Ovary (tissue), 9 donors: ENCODE data around the gene CCDC73. TPM values are rescaled to one million over a fixed set of nuclear protein-coding genes. Genes with fewer than 3 reads are reported as not detected.

Source experiments
- DNase-seq, 5 donors: peaks; one replicate each; pipeline ENCODE4 v3.0.0-alpha.2; 2019 to 2020
- H3K27ac ChIP-seq, 2 donors: fragments of 200-600 bp; one replicate each; pipeline versions ENCODE4 v1.5.1 to v1.8.0; 2019 to 2022
- H3K27me3 ChIP-seq: fragments of 200-600 bp; one replicate; pipeline ENCODE4 v1.8.0; 2022
- H3K36me3 ChIP-seq: fragments of 200-600 bp; sonication (generic); one replicate; pipeline ENCODE4 v1.5.1; 2019
- H3K4me1 ChIP-seq: one replicate; pipeline ENCODE4 v1.8.1; 2013; ENCODE audit warnings: mild to moderate bottlenecking, moderate library complexity; ENCODE audit not compliant: insufficient read depth
- H3K4me3 ChIP-seq: fragments of 200-600 bp; sonication (generic); one replicate; pipeline ENCODE4 v1.5.1; 2017
- H3K9me3 ChIP-seq, 2 donors: fragments of 200-600 bp in 1 of 2; sonication (generic) in 1 of 2; one replicate each; pipeline versions ENCODE4 v1.5.1 to v1.8.1; 2013 to 2019; ENCODE audit warnings: mild to moderate bottlenecking in 1 of 2, moderate library complexity in 1 of 2
- EP300 ChIP-seq: sonication (generic); formaldehyde crosslinking; IDR thresholded peaks from one replicate; pipeline ENCODE4 v1.6.1; 2017; ENCODE audit warnings: antibody characterized with exemption
- POLR2A ChIP-seq: fragments of 450-650 bp; IDR thresholded peaks from one replicate; pipeline ENCODE4 v1.6.1; 2017; ENCODE audit warnings: antibody characterized with exemption, mild to moderate bottlenecking, moderate library complexity
- WGBS, 3 donors: extraction: QIAGEN DNeasy Blood & Tissue Kit in 1 of 3; methylation state at CpG; one replicate each; pipeline versions ENCODE4 v1.1.5 to v1.1.7; 2013 to 2017; 5-methylcytosine and 5-hydroxymethylcytosine counted together
- intact Hi-C, 4 donors: fragments of 100-400 bp; cut with DNase I; formaldehyde crosslinking; loops; one replicate each; pipeline versions ENCODE4 v1.11.0 to v1.15.1; 2022 to 2023
- polyA plus RNA-seq, 2 donors: library from polyadenylated mRNA; stranded (reverse); fragments of 200-250 nt in 1 of 2; fragments of 350-450 nt in 1 of 2; fragmentation: Illumina TruSeq in 1 of 2; extraction: RNeasy Lipid Tissue Mini Kit (QIAGEN cat#74804) in 1 of 2; gene quantifications; one replicate each; pipeline ENCODE4 v1.2.3, GENCODE V29; 2013 to 2014
- total RNA-seq, 7 donors: library from RNA; depleted of rRNA in 2 of 7; stranded (reverse); fragments of >200 nt in 2 of 7; fragmentation: NEBNext Ultra II Directional in 3 of 7; extraction: Animal tissue kit (Norgen Biotek cat#: 25700) in 3 of 7; gene quantifications; one replicate each; pipeline versions ENCODE4 v1.1.0 to v1.2.4, GENCODE V29; 2016 to 2023
- TF ChIP-seq, protein P1 (sequence below), 3 donors: fragments of 450-650 bp in 2 of 3; fragments of 200-600 bp in 1 of 3; IDR thresholded peaks; one replicate each; pipeline versions ENCODE4 v1.5.1 to v1.8.0; 2016 to 2022; ENCODE audit warnings: antibody characterized with exemption in 3 of 3, mild to moderate bottlenecking in 1 of 3
- donor health status: DM: no; HTN: no; CAD: no; lungs with moderate emphysema.
- donor health status: DM: no; HTN: no; CAD: no.
- donor health status: Bipolar disorder and iron deficiency.
- donor health status: DM: yes; HTN: yes; CAD: no.
- donor health status: DM: no; HTN: no; CAD: no.
- donor health status: DM: yes; HTN: yes; CAD: no.

The CCDC73 gene
- total and polyA plus RNA-seq, 9 donors, result 0.23 to 1.6 (median 0.98) TPM

DNA sequence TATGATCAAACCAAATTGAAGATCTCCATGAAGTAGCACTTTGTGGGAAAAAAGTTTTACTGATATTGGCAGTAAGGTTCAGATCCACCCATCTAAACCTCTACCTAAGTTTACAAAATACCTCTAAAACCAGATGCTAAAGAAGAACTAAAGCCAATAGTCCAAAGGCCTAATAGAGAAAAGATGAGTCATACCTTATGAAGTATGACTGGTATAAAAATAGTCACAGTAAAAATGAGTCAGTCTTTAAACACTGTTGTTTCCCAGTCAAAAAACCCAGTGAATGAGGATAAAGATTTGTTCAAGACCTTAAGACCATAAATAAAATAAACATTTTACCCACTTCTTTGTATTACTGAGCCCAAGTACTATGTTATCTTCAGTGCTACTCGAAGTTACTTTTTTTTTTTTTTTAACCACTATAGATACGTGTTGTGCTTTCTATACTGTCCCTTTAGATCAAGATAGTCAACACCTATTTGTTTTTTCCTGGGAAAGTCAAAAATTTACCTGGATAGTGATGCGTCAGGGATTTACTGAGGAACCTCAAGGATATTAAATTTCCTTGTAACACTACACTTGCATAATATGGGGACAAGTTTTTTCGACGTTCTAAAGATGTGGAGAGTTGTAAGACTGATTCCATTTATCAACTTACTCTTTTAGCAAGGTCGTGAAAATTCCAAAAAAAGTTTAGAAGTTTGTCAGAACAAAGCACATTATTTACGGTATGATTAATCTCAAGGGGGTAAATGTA is 87.3 kb downstream of the CCDC73 start:
- H3K27ac ChIP-seq, result no peak overlapping the region

DNA sequence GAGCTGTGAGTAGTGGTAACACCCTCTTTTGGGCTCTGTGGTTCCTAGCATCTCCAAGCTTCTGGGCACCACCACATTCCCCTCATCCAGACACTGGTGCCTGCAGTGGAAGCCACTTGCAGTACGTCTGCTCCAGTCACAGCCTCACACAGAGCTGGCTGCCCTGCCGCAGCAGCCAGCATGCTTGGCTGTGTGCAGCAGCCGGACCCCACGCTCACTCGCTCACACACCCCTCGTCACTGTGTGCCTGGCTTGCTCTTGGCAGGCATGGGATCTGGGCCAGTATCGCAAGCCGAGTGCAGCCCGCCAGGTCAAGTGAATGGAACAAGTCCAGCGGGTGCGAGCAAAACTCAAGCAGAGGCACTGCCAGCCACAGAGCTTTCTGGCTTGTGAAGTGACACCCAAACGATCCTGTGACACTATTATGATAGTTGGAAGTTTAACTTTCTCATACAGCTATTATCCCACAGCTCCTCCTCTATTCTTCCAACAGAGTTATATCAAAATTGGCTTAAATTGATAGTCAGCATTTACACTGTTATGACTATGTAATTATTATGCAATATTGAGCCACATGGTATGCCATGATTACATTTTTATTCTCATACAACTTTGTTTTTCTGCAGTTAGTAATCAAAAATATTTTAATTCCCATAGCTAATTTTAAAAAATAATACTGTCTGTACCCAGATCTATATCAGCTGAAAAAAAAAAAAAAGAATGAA is 89.0 kb downstream of the CCDC73 start:
- intact Hi-C loops, result no loop called here
- DNase-seq, result no peak
- H3K27me3 ChIP-seq, result no peaks in the 10 kb centered on the region
- H3K4me1 ChIP-seq, result no peaks in the 10 kb centered on the region
- no peak overlapping the region for H3K4me3 ChIP-seq
- peaks cover 0 to 3% of the 10 kb centered on the region in 2 donors for H3K9me3 ChIP-seq
- 91 to 93% (median 91%) methylated on average over 12 of the region's 12 CpGs for WGBS, 3 donors
- no peaks in the 10 kb centered on the region for H3K36me3 ChIP-seq
- no peak overlapping the region for H3K27ac ChIP-seq
- TF ChIP-seq POLR2A, result no peak
- TF ChIP-seq, protein P1, sequence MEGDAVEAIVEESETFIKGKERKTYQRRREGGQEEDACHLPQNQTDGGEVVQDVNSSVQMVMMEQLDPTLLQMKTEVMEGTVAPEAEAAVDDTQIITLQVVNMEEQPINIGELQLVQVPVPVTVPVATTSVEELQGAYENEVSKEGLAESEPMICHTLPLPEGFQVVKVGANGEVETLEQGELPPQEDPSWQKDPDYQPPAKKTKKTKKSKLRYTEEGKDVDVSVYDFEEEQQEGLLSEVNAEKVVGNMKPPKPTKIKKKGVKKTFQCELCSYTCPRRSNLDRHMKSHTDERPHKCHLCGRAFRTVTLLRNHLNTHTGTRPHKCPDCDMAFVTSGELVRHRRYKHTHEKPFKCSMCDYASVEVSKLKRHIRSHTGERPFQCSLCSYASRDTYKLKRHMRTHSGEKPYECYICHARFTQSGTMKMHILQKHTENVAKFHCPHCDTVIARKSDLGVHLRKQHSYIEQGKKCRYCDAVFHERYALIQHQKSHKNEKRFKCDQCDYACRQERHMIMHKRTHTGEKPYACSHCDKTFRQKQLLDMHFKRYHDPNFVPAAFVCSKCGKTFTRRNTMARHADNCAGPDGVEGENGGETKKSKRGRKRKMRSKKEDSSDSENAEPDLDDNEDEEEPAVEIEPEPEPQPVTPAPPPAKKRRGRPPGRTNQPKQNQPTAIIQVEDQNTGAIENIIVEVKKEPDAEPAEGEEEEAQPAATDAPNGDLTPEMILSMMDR (IDR thresholded peaks at IDR 0.05), result no peak
- TF ChIP-seq EP300, result no peak

More for the DNA sequence above, 87.3 kb downstream of the CCDC73 start:
- Histone ChIP-seq H3K9me3 (peaks cover 0 to 3% of the 10 kb centered on the region in 2 donors), H3K36me3 (no peaks in the 10 kb centered on the region), H3K4me1 (no peaks in the 10 kb centered on the region), H3K27me3 (no peaks in the 10 kb centered on the region), H3K4me3 (no peak overlapping the region)
- intact Hi-C loops, result no loop called here
- WGBS, 3 donors, result 64 to 66% (median 66%) methylated on average over 7 of the region's 7 CpGs
- TF ChIP-seq EP300 (no peak), POLR2A (no peak)
- TF ChIP-seq, protein P1 (IDR thresholded peaks at IDR 0.05), result no peak
- no peak for DNase-seq

DNA sequence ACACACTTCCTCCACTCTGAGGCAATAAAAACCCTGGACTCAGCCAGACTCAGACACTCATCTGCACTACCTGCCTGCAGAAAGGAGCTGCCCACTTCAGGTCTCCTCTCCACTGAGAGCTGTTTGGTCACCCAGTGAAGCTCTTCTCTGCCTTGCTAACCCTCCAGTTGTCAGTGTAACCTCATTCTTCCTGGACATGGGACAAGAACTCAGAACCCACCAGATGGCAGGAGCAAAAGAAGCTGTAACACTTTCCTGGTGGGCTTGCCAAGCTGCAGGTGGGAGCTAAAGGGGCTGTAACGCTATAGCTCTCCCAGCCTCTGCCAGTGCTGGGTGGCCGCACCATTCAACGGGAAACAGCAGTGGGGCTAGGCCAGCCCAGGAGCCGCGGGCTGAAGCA is 89.7 kb downstream of the CCDC73 start:
- no peaks in the 10 kb centered on the region for H3K36me3 ChIP-seq
- no peak overlapping the region for H3K27ac ChIP-seq
- intact Hi-C loops, result no loop called here
- no peaks in the 10 kb centered on the region for H3K4me1 ChIP-seq
- 94 to 99% (median 97%) methylated on average over 5 of the region's 5 CpGs for WGBS, 3 donors
- no peak overlapping the region for H3K4me3 ChIP-seq
- DNase-seq, result no peak
- no peaks in the 10 kb centered on the region for H3K27me3 ChIP-seq
- peaks cover 0 to 3% of the 10 kb centered on the region in 2 donors for H3K9me3 ChIP-seq
- TF ChIP-seq, protein P1 (IDR thresholded peaks at IDR 0.05), result no peak
- TF ChIP-seq EP300 (no peak), POLR2A (no peak)

DNA sequence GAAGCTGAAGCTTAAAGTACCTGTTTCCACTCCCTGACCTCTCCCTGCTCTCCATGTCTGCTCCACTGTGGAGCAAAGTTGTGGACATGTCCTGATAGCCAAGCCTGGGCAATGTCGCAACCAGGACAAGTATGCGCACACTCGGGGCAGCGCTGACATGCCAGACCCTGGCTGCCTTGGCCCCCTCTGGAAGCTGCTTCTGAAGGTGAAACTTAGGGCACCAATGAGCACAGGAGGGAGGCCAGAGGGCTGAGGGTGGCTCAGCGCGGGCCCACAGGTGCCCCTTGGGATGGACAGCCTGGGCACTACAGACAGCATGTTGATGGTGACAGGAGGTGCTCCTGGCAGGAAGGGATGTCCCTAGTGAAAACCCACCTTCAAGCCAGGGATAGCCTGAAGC is 90.2 kb downstream of the CCDC73 start:
- WGBS, 3 donors, result 96 to 98% (median 97%) methylated on average over 6 of the region's 6 CpGs
- H3K36me3 ChIP-seq, result no peaks in the 10 kb centered on the region
- H3K9me3 ChIP-seq, result peaks cover 0 to 3% of the 10 kb centered on the region in 2 donors
- no peaks in the 10 kb centered on the region for H3K27me3 ChIP-seq
- DNase-seq, result no peak
- H3K4me1 ChIP-seq, result no peaks in the 10 kb centered on the region
- H3K4me3 ChIP-seq, result no peak overlapping the region
- no peak overlapping the region for H3K27ac ChIP-seq
- no peak for TF ChIP-seq EP300
- no peak for TF ChIP-seq POLR2A
- TF ChIP-seq, protein P1 (IDR thresholded peaks at IDR 0.05), result no peak
- intact Hi-C loops, result no loop called here
